Measurements from ENCODE around the gene LSAMP. TPM values are rescaled to one million over a fixed set of nuclear protein-coding genes. Genes with fewer than 3 reads are reported as not detected.

The LSAMP gene
- total RNA-seq, 1 donor from 2014 or later: 18.0 TPM

DNA sequence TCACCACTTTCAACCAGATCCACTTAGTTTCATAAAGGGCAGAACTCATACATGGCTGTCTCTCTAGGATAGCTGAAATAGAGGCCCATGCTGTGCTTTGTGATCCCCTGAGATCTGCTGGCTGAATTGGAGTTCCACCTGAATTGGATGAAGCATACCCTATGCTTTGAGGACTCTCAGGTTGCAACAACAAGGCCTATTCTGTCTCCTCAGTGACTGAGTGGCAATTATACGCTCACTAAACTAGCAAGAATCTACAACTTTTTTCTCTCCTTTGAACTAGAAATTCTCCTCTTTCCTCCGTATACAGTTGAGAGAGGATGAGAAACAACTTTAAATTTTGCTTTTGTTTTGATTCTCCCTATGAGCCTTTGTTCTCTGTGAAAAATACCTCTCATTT lies 348.7 kb downstream of the LSAMP start:
- H3F3A ChIP-seq (ENCODE audit: low read depth): no peaks in the 10 kb centered on the region
- Mint-ChIP-seq H3K9me3 (no peaks in the 10 kb centered on the region), H3K36me3 (peaks cover 3% of the 10 kb centered on the region), H3K4me3 (no peak overlapping the region), H3K4me1 (peaks cover 2% of the 10 kb centered on the region), H3K27ac (no peak overlapping the region), H3K27me3 (ENCODE audit: insufficient read depth, low read depth) (no peaks in the 10 kb centered on the region)
- H3K4me1 ChIP-seq: peaks cover 7% of the 10 kb centered on the region
- TF ChIP-seq EZH2phosphoT487 (IDR thresholded peaks at IDR 0.05) (no peak), EZH2 (IDR thresholded peaks at IDR 0.05) (no peak), CTCF (IDR thresholded peaks at IDR 0.05) (no peak)
- no peak overlapping the region for H3K27ac ChIP-seq
- H3K4me2 ChIP-seq: no peak overlapping the region
- H3K9ac ChIP-seq: no peak overlapping the region
- no peaks in the 10 kb centered on the region for H3K27me3 ChIP-seq
- H3K79me2 ChIP-seq (ENCODE audit: low read depth): no peaks in the 10 kb centered on the region
- H2AFZ ChIP-seq (replicated peaks): no peak overlapping the region
- no peak for DNase-seq (ENCODE audit: low spot score)
- H3K4me3 ChIP-seq: no peak overlapping the region
- H3K9me3 ChIP-seq (ENCODE audit: low read depth): no peaks in the 10 kb centered on the region
- H4K20me1 ChIP-seq (ENCODE audit: low read depth): no peaks in the 10 kb centered on the region
- no peaks in the 10 kb centered on the region for H3K36me3 ChIP-seq

DNA sequence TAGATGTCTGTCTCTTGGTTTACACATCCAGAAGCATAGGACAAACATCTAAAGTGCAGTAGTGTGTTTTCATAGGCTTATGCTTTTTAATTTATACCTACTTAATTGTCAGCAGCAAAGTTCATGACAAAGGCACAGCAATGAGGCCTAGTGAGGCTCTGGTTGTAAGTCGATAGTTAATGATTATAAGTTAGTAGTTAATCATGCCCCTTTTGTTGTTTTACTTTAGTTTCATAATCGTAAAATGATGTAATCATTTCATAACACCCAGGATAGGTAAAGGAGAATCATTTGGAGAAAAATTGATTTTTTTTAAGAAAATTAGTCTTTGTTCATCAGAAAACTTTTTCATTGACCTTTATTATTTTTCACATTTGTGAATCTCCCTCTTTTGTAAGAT lies 351.9 kb downstream of the LSAMP start:
- Histone ChIP-seq H3K4me2 (no peak overlapping the region), H3K27ac (no peak overlapping the region), H3K9me3 (ENCODE audit: low read depth) (no peaks in the 10 kb centered on the region), H2AFZ (replicated peaks) (no peak overlapping the region), H3K79me2 (ENCODE audit: low read depth) (no peaks in the 10 kb centered on the region), H4K20me1 (ENCODE audit: low read depth) (no peaks in the 10 kb centered on the region), H3K27me3 (no peaks in the 10 kb centered on the region), H3K36me3 (no peaks in the 10 kb centered on the region), H3K9ac (no peak overlapping the region), H3K4me1 (peaks cover 7% of the 10 kb centered on the region), H3K4me3 (no peak overlapping the region), H3F3A (ENCODE audit: low read depth) (no peaks in the 10 kb centered on the region)
- no peak overlapping the region for H3K4me3 Mint-ChIP-seq
- H3K9me3 Mint-ChIP-seq: no peaks in the 10 kb centered on the region
- H3K4me1 Mint-ChIP-seq: no peaks in the 10 kb centered on the region
- H3K27ac Mint-ChIP-seq: no peak overlapping the region
- no peak for TF ChIP-seq EZH2 (IDR thresholded peaks at IDR 0.05)
- no peak for TF ChIP-seq CTCF (IDR thresholded peaks at IDR 0.05)
- DNase-seq (ENCODE audit: low spot score): no peak
- no peaks in the 10 kb centered on the region for H3K27me3 Mint-ChIP-seq (ENCODE audit: insufficient read depth, low read depth)
- no peaks in the 10 kb centered on the region for H3K36me3 Mint-ChIP-seq

DNA sequence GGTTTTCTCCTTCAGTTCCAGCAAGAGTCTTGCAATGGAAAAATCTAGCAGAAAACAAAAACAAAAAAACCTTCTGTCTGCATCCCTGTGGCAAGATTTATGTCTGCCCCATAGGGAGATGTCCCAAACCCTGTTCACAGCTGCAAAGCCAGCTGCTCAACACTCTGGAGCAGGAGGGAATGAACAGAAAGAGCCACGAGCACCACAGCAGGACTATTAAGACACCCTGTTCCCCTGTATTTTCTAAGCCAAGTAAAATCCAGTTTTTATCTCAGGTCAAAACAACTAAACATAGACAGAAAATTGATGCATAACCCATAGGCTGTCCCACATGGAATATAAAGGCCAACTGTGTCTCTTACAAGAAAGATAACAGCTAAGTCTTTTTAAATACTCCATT lies 357.9 kb downstream of the LSAMP start:
- no peak overlapping the region for H3K4me2 ChIP-seq
- no peaks in the 10 kb centered on the region for H3K27me3 ChIP-seq
- no peak for TF ChIP-seq EZH2phosphoT487 (IDR thresholded peaks at IDR 0.05)
- TF ChIP-seq CTCF (IDR thresholded peaks at IDR 0.05): no peak
- TF ChIP-seq EZH2 (IDR thresholded peaks at IDR 0.05): no peak
- Mint-ChIP-seq H3K27me3 (ENCODE audit: insufficient read depth, low read depth) (no peaks in the 10 kb centered on the region), H3K27ac (no peak overlapping the region), H3K9me3 (no peaks in the 10 kb centered on the region), H3K4me3 (no peak overlapping the region), H3K4me1 (no peaks in the 10 kb centered on the region), H3K36me3 (peaks cover 4% of the 10 kb centered on the region)
- no peaks in the 10 kb centered on the region for H3F3A ChIP-seq (ENCODE audit: low read depth)
- H2AFZ ChIP-seq (replicated peaks): no peak overlapping the region
- DNase-seq (ENCODE audit: low spot score): no peak
- no peaks in the 10 kb centered on the region for H3K4me1 ChIP-seq
- no peaks in the 10 kb centered on the region for H4K20me1 ChIP-seq (ENCODE audit: low read depth)
- H3K9ac ChIP-seq: no peak overlapping the region
- no peak overlapping the region for H3K27ac ChIP-seq
- no peak overlapping the region for H3K4me3 ChIP-seq
- H3K36me3 ChIP-seq: no peaks in the 10 kb centered on the region
- no peaks in the 10 kb centered on the region for H3K79me2 ChIP-seq (ENCODE audit: low read depth)
- H3K9me3 ChIP-seq (ENCODE audit: low read depth): no peaks in the 10 kb centered on the region

Measured in neural progenitor cell (in vitro differentiated cells).